H1 (cell line): Measurements from ENCODE around the gene ATP13A3. TPM values are rescaled to one million over a fixed set of nuclear protein-coding genes. Genes with fewer than 3 reads are reported as not detected.
"Not testable (repeated sequence)": the region's sequence is repeated elsewhere in the genome, so short reads cannot be mapped to it uniquely, and the experiment has no call there.

ENCODE experiments used
- CTCF ChIA-PET: fragments of 300-600 bp; sonication (Branson Sonifier 250); formaldehyde crosslinking; loops from one replicate; lab custom pipeline; 2021; ENCODE audit not compliant: partially characterized antibody; lab: Charles Lee
- POLR2A ChIA-PET: fragments of 300-600 bp; sonication (Branson Sonifier 250); formaldehyde crosslinking; loops from one replicate; lab custom pipeline; 2021; ENCODE audit warnings: inconsistent platforms; ENCODE audit not compliant: partially characterized antibody; lab: Charles Lee
- DNase-seq, 2 experiments: peaks; one replicate each; pipeline versions ENCODE4 v3.0.0 to v3.0.0-alpha.2; 2010 to 2022; ENCODE audit warnings: low spot score in 2 of 2, low read depth in 1 of 2, mixed read lengths in 1 of 2
- FAIRE-seq: peaks from 2 replicates; lab custom pipeline; 2011; peaks lifted over from hg19 to GRCh38; lab: Jason Lieb, UNC
- H2AFZ ChIP-seq: 2 replicates; pipeline ENCODE4 v1.8.1; 2012; ENCODE audit warnings: low read length, inconsistent platforms
- H2AK5ac ChIP-seq: 2 replicates; pipeline ENCODE4 v1.6.1; 2013; ENCODE audit warnings: low read depth, low read length
- H2BK120ac ChIP-seq: replicated peaks from 2 replicates; pipeline ENCODE3; 2013; ENCODE audit warnings: low read depth, low read length, inconsistent platforms
- H2BK12ac ChIP-seq: 2 replicates; pipeline ENCODE4 v1.6.1; 2013; ENCODE audit warnings: low read depth, low read length
- H2BK15ac ChIP-seq: 2 replicates; pipeline ENCODE4 v1.6.1; 2013; ENCODE audit warnings: low read length
- H2BK20ac ChIP-seq: 2 replicates; pipeline ENCODE4 v1.6.1; 2013; ENCODE audit warnings: low read length
- H2BK5ac ChIP-seq: 2 replicates; pipeline ENCODE4 v1.6.1; 2013; ENCODE audit warnings: low read depth, low read length
- H3K14ac ChIP-seq: 2 replicates; pipeline ENCODE4 v1.6.1; 2013; ENCODE audit warnings: inconsistent platforms; ENCODE audit not compliant: insufficient read length
- H3K18ac ChIP-seq: 2 replicates; pipeline ENCODE4 v1.6.1; 2013; ENCODE audit warnings: low read length; ENCODE audit errors: extremely low read depth
- H3K23ac ChIP-seq: 2 replicates; pipeline ENCODE4 v1.6.1; 2013; ENCODE audit warnings: inconsistent platforms; ENCODE audit not compliant: insufficient read length
- H3K23me2 ChIP-seq: 2 replicates; pipeline ENCODE4 v1.6.1; 2013; ENCODE audit warnings: low read depth, low read length
- H3K27ac ChIP-seq: 2 replicates; pipeline ENCODE4 v1.6.1; 2011; ENCODE audit warnings: low read depth, low read length, inconsistent platforms
- H3K27me3 ChIP-seq, 4 experiments: replicated peaks in 1 of 4; 1 replicate in 1 of 4; 2 replicates in 3 of 4; pipeline versions ENCODE4 v1.6.1 to v1.8.1; 2011 to 2013; ENCODE audit warnings: low read length in 3 of 4, mild to moderate bottlenecking in 3 of 4, inconsistent platforms in 2 of 4, mixed read lengths in 2 of 4, moderate library complexity in 1 of 4; ENCODE audit not compliant: control insufficient read depth in 3 of 4, insufficient read depth in 3 of 4; ENCODE audit errors: extremely low read depth in 1 of 4
- H3K36me3 ChIP-seq, 4 experiments: 2 replicates each; pipeline versions ENCODE4 v1.6.1 to v1.8.1; 2011 to 2013; ENCODE audit warnings: mild to moderate bottlenecking in 4 of 4, low read length in 3 of 4, moderate library complexity in 2 of 4, control low read depth in 1 of 4, inconsistent platforms in 1 of 4; ENCODE audit not compliant: insufficient read depth in 4 of 4, control insufficient read depth in 2 of 4
- H3K4ac ChIP-seq: replicated peaks from 2 replicates; pipeline ENCODE3; 2013; ENCODE audit warnings: low read length, low read depth, mixed read lengths, inconsistent platforms; ENCODE audit not compliant: insufficient read length
- H3K4me1 ChIP-seq, 4 experiments: replicated peaks in 1 of 4; 1 replicate in 1 of 4; 2 replicates in 3 of 4; pipeline versions ENCODE4 v1.6.1 to v1.8.1; 2011 to 2013; ENCODE audit warnings: low read length in 3 of 4, inconsistent platforms in 2 of 4, mixed read lengths in 1 of 4; ENCODE audit not compliant: insufficient read depth in 4 of 4, control insufficient read depth in 3 of 4
- H3K4me2 ChIP-seq, 2 experiments: 2 replicates each; pipeline versions ENCODE4 v1.6.1 to v1.8.1; 2011 to 2013; ENCODE audit warnings: low read depth in 2 of 2, low read length in 2 of 2, control low read depth in 1 of 2, inconsistent platforms in 1 of 2, mild to moderate bottlenecking in 1 of 2; ENCODE audit not compliant: insufficient read depth in 1 of 2
- H3K4me3 ChIP-seq, 4 experiments: fragments of 200-600, 300-600 bp in 1 of 4; sonication (generic), shearing (Covaris generic), sonication (Bioruptor Twin) in 1 of 4; 2 replicates each; pipeline versions ENCODE4 v1.5.1 to v1.8.1; 2011 to 2016; ENCODE audit warnings: low read length in 4 of 4, low read depth in 3 of 4, control low read depth in 2 of 4, inconsistent platforms in 2 of 4, mild to moderate bottlenecking in 2 of 4, mixed read lengths in 1 of 4, moderate library complexity in 1 of 4; ENCODE audit not compliant: insufficient read depth in 2 of 4; ENCODE audit errors: extremely low read depth in 1 of 4
- H3K56ac ChIP-seq: replicated peaks from 2 replicates; pipeline ENCODE3; 2013; ENCODE audit warnings: low read depth, mild to moderate bottlenecking, mixed read lengths, low read length, inconsistent platforms; ENCODE audit not compliant: insufficient read length
- H3K79me1 ChIP-seq: 2 replicates; pipeline ENCODE4 v1.6.1; 2013; ENCODE audit warnings: low read depth, low read length, control low read depth
- H3K79me2 ChIP-seq, 2 experiments: 2 replicates each; pipeline versions ENCODE4 v1.6.1 to v1.8.1; 2012 to 2013; ENCODE audit warnings: low read length in 2 of 2, mild to moderate bottlenecking in 2 of 2, inconsistent platforms in 1 of 2; ENCODE audit not compliant: insufficient read depth in 2 of 2, control insufficient read depth in 1 of 2
- H3K9ac ChIP-seq, 4 experiments: replicated peaks in 1 of 4; 1 replicate in 1 of 4; 2 replicates in 3 of 4; pipeline versions ENCODE4 v1.6.1 to v1.8.1; 2011 to 2013; ENCODE audit warnings: low read depth in 3 of 4, low read length in 3 of 4, control low read depth in 2 of 4, mild to moderate bottlenecking in 2 of 4, moderate library complexity in 2 of 4, inconsistent platforms in 1 of 4; ENCODE audit errors: extremely low read depth in 1 of 4
- H3K9me3 ChIP-seq, 2 experiments: 2 replicates each; pipeline versions ENCODE4 v1.6.1 to v1.8.1; 2012 to 2013; ENCODE audit warnings: mild to moderate bottlenecking in 2 of 2, moderate library complexity in 2 of 2, control low read depth in 1 of 2, inconsistent platforms in 1 of 2, low read depth in 1 of 2, low read length in 1 of 2, mixed read lengths in 1 of 2; ENCODE audit not compliant: insufficient read depth in 2 of 2
- H4K20me1 ChIP-seq, 2 experiments: replicated peaks in 1 of 2; 2 replicates each; pipeline versions ENCODE3 to v1.8.1; 2011 to 2013; ENCODE audit warnings: inconsistent platforms in 2 of 2, low read length in 2 of 2, mild to moderate bottlenecking in 1 of 2; ENCODE audit not compliant: insufficient read depth in 2 of 2, control insufficient read depth in 1 of 2
- H4K5ac ChIP-seq: 2 replicates; pipeline ENCODE4 v1.6.1; 2013; ENCODE audit warnings: low read length, low read depth, mixed read lengths, inconsistent platforms; ENCODE audit not compliant: insufficient read length
- H4K8ac ChIP-seq: 2 replicates; pipeline ENCODE4 v1.8.0; 2013; ENCODE audit warnings: mild to moderate bottlenecking, moderate library complexity, low read length, inconsistent platforms; ENCODE audit not compliant: insufficient read depth; ENCODE audit errors: extremely low read depth
- H4K91ac ChIP-seq: replicated peaks from 2 replicates; pipeline ENCODE3; 2013; ENCODE audit warnings: low read length, mixed read lengths, inconsistent platforms; ENCODE audit not compliant: insufficient read length
- BACH1 ChIP-seq: IDR thresholded peaks from 2 replicates; pipeline ENCODE4 v1.6.1; 2012; ENCODE audit warnings: low read length, improper control_type of control experiment
- CEBPB ChIP-seq: IDR thresholded peaks from 2 replicates; pipeline ENCODE4 v1.6.1; 2012; ENCODE audit warnings: low read depth, low read length
- PHF8 ChIP-seq: fragments of 200-600 bp; sonication (generic); conservative IDR thresholded peaks from 2 replicates; pipeline ENCODE4 v1.7.1; 2012; ENCODE audit warnings: low read depth, mild to moderate bottlenecking, inconsistent platforms, low read length, moderate library complexity
- POLR2AphosphoS5 ChIP-seq: IDR thresholded peaks from 2 replicates; pipeline ENCODE4 v1.6.1; 2011; ENCODE audit warnings: low read depth, low read length
- POU5F1 ChIP-seq: IDR thresholded peaks from 2 replicates; pipeline ENCODE4 v1.6.1; 2011; ENCODE audit warnings: low read depth, mild to moderate bottlenecking, low read length, moderate library complexity
- SP1 ChIP-seq: IDR thresholded peaks from 2 replicates; pipeline ENCODE4 v1.6.1; 2011; ENCODE audit warnings: low read depth, low read length
- SP2 ChIP-seq: IDR thresholded peaks from 2 replicates; pipeline ENCODE4 v1.6.1; 2012; ENCODE audit warnings: mild to moderate bottlenecking, low read length, inconsistent platforms
- TBP ChIP-seq: IDR thresholded peaks from 2 replicates; pipeline ENCODE4 v1.6.1; 2011; ENCODE audit warnings: low read depth, low read length, improper control_type of control experiment
- TCF12 ChIP-seq: IDR thresholded peaks from 2 replicates; pipeline ENCODE4 v1.6.1; 2011; ENCODE audit warnings: low read depth, mild to moderate bottlenecking, low read length
- WGBS, 2 experiments: shearing (Covaris generic) in 1 of 2; methylation state at CpG; one replicate each; pipeline versions ENCODE4 v1.1.6 to v1.1.7; 2013 to 2015; ENCODE audit warnings: low lambda C conversion rate in 2 of 2, mixed read lengths in 2 of 2, inconsistent platforms in 1 of 2, low coverage in 1 of 2, missing lambda C conversion rate in 1 of 2; ENCODE audit not compliant: insufficient replicate concordance in 2 of 2, insufficient coverage in 1 of 2, insufficient read length in 1 of 2; ENCODE audit errors: extremely low coverage in 1 of 2, missing lambda C conversion rate in 1 of 2; 5-methylcytosine and 5-hydroxymethylcytosine counted together
- polyA plus RNA-seq, 7 experiments: library from polyadenylated mRNA; depleted of rRNA in 3 of 7; stranded (reverse) in 5 of 7; unstranded in 2 of 7; fragments of >200 nt in 5 of 7; fragments of 200-250 nt in 2 of 7; gene quantifications; 1 replicate in 5 of 7; 2 replicates in 1 of 7; 4 replicates in 1 of 7; pipeline versions ENCODE4 v1.2.1 to v1.2.3, GENCODE V29; 2011 to 2013; ENCODE audit warnings: missing spikeins in 2 of 7, mixed read lengths in 2 of 7
- total RNA-seq: library from RNA; stranded (reverse); fragmentation: NEBNext Ultra II Directional; extraction: Animal tissue kit (Norgen Biotek cat#: 25700); gene quantifications from 2 replicates; pipeline ENCODE4 v1.2.1, GENCODE V29; 2021
- TF ChIP-seq, protein P1 (sequence below): IDR thresholded peaks from 2 replicates; pipeline ENCODE4 v1.6.1; 2012; ENCODE audit warnings: inconsistent platforms

ATP13A3 gene
- total and polyA plus RNA-seq, 2 of the 8 experiments (the other 6 are each of a cell fraction or from before 2014, with no cell fraction given): 18.6 to 92.2 TPM

GRCh38 chr3:194486540-194487288, at the start of gene ATP13A3 (continued):
- TF ChIP-seq TBP (no peak), SP1 (0 out of 2 replicates have a peak, but pooled peaks have one; percentile 17), CEBPB (no peak), TCF12 (no peak), POLR2AphosphoS5 (peak; percentile 83), SP2 (no peak), PHF8 (peak; percentile 85), BACH1 (no peak), POU5F1 (no peak)
- TF ChIP-seq, protein P1, sequence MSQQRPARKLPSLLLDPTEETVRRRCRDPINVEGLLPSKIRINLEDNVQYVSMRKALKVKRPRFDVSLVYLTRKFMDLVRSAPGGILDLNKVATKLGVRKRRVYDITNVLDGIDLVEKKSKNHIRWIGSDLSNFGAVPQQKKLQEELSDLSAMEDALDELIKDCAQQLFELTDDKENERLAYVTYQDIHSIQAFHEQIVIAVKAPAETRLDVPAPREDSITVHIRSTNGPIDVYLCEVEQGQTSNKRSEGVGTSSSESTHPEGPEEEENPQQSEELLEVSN: no peak; the same call in 1 of the 2 replicates

- H3K23me2 ChIP-seq, FAIRE-seq, H2BK20ac ChIP-seq, H4K8ac ChIP-seq, H2BK5ac ChIP-seq, H2BK120ac ChIP-seq, H3K14ac ChIP-seq, H4K91ac ChIP-seq, H3K9ac ChIP-seq, H3K9me3 ChIP-seq, CTCF ChIA-PET, H3K4me2 ChIP-seq, H2AK5ac ChIP-seq, H3K4me3 ChIP-seq, H3K56ac ChIP-seq, DNase-seq, H3K79me1 ChIP-seq, H3K36me3 ChIP-seq, H4K5ac ChIP-seq, H3K79me2 ChIP-seq, H4K20me1 ChIP-seq, H3K18ac ChIP-seq, H3K4ac ChIP-seq, H2BK12ac ChIP-seq, H3K23ac ChIP-seq, H3K4me1 ChIP-seq, H2BK15ac ChIP-seq, H3K27me3 ChIP-seq, H2AFZ ChIP-seq, H3K27ac ChIP-seq: not testable (repeated sequence)
- POLR2A ChIA-PET: interaction anchor here (1.0 kb wide), 1 partner anchor 70 kb away, joined by 3 read pairs; no protein-coding TSS in a partner anchor
- 91% methylated on average over 10 of the region's 10 CpGs; no CpG with 5 or more reads in 1 of the 2 experiments for WGBS, 2 experiments
These were observed 48.4 kb upstream of the ATP13A3 start for GRCh38 chr3:194535199-194535598.
